Dermis microvascular lymphatic vessel endothelial cell (primary cell): ENCODE measurements around the gene TGM6. TPM values are rescaled to one million over a fixed set of nuclear protein-coding genes. Genes with fewer than 3 reads are reported as not detected.
"Not testable (repeated sequence)": the region's sequence is repeated elsewhere in the genome, so short reads cannot be mapped to it uniquely, and the experiment has no call there.

Experiments
- DNase-seq, 2 donors: peaks; one replicate each; pipeline versions ENCODE4 v3.0.0 to v3.0.0-alpha.2; 2010; ENCODE audit warnings: low read depth in 2 of 2
- total RNA-seq: library from RNA; depleted of rRNA; stranded (reverse); fragments of >200 nt; gene quantifications from 2 replicates; pipeline ENCODE4 v1.2.1, GENCODE V29; 2014

Gene TGM6
- total RNA-seq, 1 donor from 2014 or later = not detected

- no peak for DNase-seq
These were observed 17.0 kb downstream of the TGM6 start for GRCh38 chr20:2397595-2398145.

GRCh38 chr20:2398449-2398848, 17.7 kb downstream of the TGM6 start:
- no peak for DNase-seq

- DNase-seq = no peak
These were observed 18.7 kb downstream of the TGM6 start for GRCh38 chr20:2399390-2399789.

- no peak for DNase-seq
These were observed 19.6 kb downstream of the TGM6 start for GRCh38 chr20:2400290-2400689.

DNA sequence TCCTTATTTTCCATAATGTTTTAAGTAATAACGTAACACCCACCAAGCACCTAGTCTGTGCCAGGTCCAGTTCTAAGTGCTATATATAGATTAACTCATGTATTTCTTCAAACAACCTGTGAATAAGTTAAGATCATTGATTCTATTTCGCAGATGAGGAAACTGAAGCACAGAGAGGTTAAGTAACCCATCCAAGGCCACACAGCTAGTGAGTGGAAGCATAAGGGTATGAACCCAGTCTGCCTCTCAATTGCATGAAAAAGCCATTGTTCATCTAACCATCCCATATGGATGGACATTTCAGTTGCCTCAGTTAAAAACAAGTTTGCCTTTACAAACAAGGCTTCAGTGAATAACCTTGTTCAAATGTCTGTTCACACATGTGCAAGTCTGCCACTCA, 20.8 kb downstream of the TGM6 start:
- DNase-seq = no peak

DNA sequence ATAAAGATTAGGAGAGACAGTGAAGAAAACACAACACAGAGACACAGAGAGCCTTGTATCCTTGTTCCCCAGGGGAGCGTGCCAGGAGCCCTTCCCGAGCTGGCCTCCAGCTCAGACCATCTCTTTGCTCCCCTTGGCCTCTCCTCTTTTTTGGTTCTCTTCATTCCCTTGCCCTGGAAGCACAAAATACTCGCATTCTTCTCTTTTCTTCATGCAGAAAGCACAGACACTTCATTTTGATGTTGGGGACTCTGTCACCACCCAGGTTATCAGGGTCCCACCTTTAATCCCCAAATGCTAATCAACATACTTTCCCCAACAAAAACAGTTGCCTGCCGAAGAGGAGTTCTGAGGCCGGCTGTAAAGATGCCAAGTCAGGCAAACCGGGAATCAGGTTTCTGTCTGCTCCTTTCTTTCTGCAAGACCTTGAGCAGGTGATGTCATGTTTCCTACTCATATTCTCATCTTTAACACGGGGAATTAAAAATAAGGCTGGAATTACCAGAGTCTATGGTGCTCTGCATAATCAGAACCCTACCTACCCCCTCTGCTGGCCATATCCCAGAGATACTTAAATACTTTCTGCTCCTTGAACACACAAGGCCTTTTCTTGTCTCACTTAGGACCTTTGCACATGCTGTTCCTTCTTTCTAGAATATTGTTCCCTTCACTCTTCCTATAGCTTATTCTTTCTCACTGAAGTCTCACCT, 21.7 kb downstream of the TGM6 start:
- peak in 1 of 2 donors; percentile 74 for DNase-seq

DNA sequence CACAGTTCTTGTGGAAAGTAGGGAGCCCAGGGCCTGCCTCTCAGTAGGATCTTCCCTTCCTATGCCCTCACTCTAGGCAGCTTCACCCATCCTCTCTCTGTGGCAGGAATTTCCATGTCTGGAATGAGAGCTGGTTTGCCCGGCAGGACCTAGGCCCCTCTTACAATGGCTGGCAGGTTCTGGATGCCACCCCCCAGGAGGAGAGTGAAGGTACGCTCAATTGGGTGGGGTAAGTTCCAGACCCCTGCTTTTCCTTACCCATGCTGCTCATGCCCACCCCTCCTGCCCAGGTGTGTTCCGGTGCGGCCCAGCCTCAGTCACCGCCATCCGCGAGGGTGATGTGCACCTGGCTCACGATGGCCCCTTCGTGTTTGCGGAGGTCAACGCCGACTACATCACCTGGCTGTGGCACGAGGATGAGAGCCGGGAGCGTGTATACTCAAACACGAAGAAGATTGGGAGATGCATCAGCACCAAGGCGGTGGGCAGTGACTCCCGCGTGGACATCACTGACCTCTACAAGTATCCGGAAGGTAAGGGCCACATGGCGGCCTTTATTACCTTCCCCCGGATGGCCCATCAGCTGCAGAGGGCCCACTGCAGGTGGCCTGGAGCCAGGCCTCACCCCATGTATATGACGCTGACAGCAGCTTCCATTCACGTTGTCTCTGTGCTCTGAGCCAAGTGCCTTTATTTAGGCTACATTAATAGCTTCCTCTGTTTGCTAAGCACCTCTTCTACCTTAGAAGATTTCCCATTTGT, 22.8 kb downstream of the TGM6 start:
- no peak for DNase-seq

GRCh38 chr20:2405693-2406065, 25.0 kb downstream of the TGM6 start:
- DNase-seq = no peak

DNA sequence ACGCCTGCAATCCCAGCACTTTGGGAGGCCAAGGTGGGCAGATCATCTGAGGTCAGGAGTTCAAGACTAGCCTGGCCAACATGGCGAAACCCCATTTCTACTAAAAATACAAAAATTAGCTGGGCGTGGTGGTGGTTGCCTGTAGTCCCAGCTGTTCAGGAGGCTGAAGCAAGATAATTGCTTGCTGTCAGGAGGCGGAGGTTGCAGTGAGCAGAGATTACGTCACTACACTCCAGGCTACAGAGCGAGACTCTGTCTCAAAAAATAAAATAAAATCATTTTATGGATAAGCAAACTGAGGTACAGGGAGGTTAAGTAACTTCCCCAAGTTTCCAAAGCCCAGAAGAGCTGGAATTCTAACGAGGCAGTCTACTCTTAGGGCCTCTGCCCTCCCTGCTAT, 26.7 kb downstream of the TGM6 start:
- not testable (repeated sequence) for DNase-seq

GRCh38 chr20:2408111-2408510, 27.4 kb downstream of the TGM6 start:
- no peak for DNase-seq

GRCh38 chr20:2416541-2417212, 36.0 kb downstream of the TGM6 start:
- no peak for DNase-seq

DNA sequence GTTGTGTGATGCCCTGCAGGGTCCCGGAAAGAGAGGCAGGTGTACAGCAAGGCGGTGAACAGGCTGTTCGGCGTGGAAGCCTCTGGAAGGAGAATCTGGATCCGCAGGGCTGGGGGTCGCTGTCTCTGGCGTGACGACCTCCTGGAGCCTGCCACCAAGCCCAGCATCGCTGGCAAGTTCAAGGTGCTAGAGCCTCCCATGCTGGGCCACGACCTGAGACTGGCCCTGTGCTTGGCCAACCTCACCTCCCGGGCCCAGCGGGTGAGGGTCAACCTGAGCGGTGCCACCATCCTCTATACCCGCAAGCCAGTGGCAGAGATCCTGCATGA, 36.5 kb downstream of the TGM6 start:
- no peak for DNase-seq

- no peak for DNase-seq
These were observed 37.7 kb downstream of the TGM6 start for GRCh38 chr20:2418388-2418787.

DNA sequence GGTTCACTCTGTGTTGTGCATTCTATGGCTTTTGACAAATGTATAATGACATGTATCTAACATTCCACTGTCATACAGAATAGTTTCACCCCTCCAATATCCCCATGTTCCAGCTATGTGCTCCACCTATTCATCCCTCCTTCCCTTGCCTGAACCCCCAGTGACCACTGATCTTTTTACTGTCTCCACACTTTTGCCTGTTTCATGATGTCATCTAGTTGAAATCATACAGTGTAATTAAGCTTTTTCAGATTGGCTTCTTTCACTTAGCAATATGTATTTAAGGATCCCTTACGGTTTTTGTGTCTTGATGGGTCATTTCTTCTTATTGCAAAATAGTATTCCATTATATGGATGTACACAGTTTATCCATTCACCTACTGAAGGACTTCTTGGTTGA, 39.8 kb downstream of the TGM6 start:
- DNase-seq = no peak

DNA sequence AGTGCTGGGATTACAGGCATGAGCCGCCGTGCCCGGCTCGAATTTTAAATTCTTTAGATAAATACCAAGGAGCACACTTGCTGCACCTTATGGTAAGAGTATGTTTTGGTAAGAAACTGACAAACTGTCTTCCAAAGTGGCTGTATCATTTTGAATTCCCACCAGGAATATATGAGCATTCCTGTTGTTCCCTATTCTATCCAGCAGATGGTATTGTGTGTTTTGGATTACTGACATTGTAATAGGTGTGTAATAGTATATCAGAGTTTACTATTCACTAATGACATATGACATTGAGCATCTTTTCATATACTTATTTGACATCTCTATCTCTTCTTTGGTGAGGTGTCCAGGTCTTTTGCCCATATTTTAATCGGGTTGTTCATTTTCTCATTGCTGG, 40.5 kb downstream of the TGM6 start:
- no peak for DNase-seq

- DNase-seq = no peak
These were observed 48.4 kb downstream of the TGM6 start for GRCh38 chr20:2429051-2429450.

DNA sequence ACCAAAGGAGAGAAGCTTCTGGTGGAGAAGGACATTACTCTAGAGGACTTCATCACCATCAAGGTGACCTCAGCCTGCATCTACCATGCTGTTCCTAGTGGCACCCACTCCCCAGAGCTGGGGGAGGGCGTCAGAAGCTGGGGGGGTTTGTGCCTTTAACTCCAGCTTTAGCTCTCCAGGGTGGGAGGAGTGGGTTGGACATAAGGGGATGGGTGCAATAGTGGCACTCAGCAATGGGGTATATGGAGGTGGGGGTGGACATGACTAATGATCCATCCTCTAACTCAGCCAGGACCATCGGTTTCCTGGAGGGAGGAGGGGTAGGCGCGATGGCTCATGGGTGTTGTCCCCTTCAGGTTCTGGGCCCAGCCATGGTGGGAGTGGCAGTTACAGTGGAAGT, 49.8 kb downstream of the TGM6 start:
- no peak for DNase-seq

DNA sequence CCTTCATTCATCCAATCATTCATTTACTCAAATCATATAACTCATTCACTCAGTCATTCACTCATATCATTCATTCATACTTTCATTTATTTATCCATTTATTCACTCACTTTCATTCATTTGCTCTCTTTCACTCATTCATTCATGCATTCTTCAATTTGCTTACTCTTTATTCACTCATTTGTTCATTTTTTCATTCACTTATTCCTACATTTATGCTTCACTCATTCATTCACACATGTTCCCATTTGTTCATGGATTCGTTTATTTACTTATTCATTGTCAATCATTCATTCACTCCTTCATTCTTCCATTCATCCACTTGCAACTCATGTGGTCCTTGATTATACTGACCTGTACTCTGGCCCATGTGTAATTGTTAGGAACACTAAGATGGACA, 50.5 kb downstream of the TGM6 start:
- no peak for DNase-seq

- no peak for DNase-seq
These were observed 66.1 kb downstream of the TGM6 start for GRCh38 chr20:2446845-2447244.

GRCh38 chr20:2449386-2449785, 68.7 kb downstream of the TGM6 start:
- no peak for DNase-seq

DNA sequence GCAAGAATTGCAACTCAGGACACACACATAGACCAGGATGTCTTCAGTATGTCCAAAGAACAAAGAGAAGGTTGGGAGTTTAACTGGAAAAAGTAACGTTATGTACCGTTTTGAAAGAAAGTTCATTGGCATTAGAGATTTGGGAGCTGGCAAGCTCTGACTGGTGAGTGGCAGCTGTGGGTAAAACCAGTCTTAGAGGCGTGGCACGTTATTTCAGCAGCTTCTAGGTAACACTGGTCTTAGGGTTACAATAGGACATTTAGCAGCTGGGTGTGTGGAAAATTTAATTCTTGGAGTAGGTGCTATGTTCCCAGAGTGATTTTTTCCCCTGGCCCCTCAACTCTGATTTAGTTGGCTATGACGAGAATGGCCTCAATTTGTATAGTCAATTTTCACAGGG, 70.7 kb downstream of the TGM6 start:
- DNase-seq = no peak

- peak; percentile 38 to 71 for DNase-seq
These were observed 71.4 kb downstream of the TGM6 start for GRCh38 chr20:2451939-2452732.
